ENCODE results near the gene ZMYND8.

ZMYND8 gene

DNA sequence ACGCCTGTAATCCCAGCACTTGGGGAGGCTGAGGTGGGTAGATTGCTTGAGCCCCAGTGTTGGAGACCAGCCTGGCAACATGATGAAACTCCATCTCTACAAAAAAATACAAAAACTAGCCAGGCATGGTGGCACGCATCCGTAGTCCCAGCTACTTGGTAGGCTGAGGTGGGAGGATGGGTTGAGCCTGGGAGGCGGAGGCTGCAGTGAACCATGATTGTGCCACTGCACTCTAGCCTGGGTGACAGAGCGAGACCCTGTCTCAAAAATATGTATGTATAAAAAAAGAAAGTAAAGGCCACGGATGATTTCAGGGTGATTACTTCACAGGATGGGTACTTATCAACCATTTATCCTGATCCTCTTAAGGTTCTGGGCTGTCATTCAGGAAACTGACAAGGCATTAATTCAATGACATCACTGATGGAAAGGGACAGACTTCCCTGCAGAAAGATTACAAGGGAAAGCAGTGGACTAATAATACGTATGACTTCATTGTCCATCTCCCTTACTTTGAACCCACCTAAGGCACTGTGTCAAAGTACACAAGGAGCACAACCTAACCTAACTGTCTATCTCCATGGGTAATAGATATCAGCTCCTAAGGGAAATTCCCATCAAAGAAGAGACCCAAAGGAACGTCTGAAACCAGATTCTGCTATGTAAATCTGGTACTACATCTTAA lies 61.2 kb downstream of the ZMYND8 start:
- Histone ChIP-seq H3K4me3 (ENCODE audit: low read depth, low read length) (no peak overlapping the region), H3K4me1 (ENCODE audit: control insufficient read depth, insufficient read depth, low read length) (no peaks in the 10 kb centered on the region), H3K9me3 (ENCODE audit: control insufficient read depth, insufficient read depth, low read depth, low read length) (no peaks in the 10 kb centered on the region), H3K27ac (ENCODE audit: extremely low read depth, low read depth, low read length) (no peak overlapping the region), H3K36me3 (ENCODE audit: control insufficient read depth in 2 of 2, insufficient read depth in 1 of 2, low read length in 2 of 2) (peaks cover 34 to 91% of the 10 kb centered on the region in 2 experiments)
- ChIA-PET CTCF (interaction anchor here (3.1 kb wide), 1 partner anchor 89 kb away, joined by 18 read pairs; no protein-coding TSS in a partner anchor), POLR2A (no interaction called here)
- no peak for TF ChIP-seq EGR2 (tag by site-specific recombination; IDR thresholded peaks at IDR 0.05; ENCODE audit: low read depth)
- TF ChIP-seq, protein P1, sequence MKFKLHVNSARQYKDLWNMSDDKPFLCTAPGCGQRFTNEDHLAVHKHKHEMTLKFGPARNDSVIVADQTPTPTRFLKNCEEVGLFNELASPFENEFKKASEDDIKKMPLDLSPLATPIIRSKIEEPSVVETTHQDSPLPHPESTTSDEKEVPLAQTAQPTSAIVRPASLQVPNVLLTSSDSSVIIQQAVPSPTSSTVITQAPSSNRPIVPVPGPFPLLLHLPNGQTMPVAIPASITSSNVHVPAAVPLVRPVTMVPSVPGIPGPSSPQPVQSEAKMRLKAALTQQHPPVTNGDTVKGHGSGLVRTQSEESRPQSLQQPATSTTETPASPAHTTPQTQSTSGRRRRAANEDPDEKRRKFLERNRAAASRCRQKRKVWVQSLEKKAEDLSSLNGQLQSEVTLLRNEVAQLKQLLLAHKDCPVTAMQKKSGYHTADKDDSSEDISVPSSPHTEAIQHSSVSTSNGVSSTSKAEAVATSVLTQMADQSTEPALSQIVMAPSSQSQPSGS (tag by site-specific recombination; IDR thresholded peaks at IDR 0.05; ENCODE audit: low read depth), result peak; percentile 68

DNA sequence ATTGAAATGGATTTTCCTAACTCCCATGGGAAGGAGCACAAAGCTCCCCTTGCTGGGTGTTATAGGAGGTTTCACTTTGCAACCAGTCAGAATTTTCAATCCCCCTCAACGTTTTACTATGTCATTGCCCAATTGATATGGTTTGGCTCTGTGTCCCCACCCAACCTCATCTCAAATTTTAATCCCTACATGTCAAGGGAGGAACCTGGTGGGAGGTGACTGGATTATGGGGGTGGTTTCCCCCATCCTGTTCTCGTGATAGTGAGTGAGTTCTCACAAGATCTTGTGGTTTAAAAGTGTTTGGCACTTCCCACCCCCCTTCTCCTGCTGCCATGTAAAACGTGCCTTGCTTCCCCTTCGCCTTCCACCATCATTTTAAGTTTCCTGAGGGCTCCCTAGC lies 62.9 kb downstream of the ZMYND8 start:
- no peak overlapping the region for H3K27ac ChIP-seq (ENCODE audit: extremely low read depth, low read depth, low read length)
- H3K9me3 ChIP-seq (ENCODE audit: control insufficient read depth, insufficient read depth, low read depth, low read length), result no peaks in the 10 kb centered on the region
- H3K4me3 ChIP-seq (ENCODE audit: low read depth, low read length), result no peak overlapping the region
- POLR2A ChIA-PET, result no interaction called here
- no peaks in the 10 kb centered on the region for H3K4me1 ChIP-seq (ENCODE audit: control insufficient read depth, insufficient read depth, low read length)
- CTCF ChIA-PET, result interaction anchor here (0.9 kb wide), 1 partner anchor 21 kb away, joined by 3 read pairs; no protein-coding TSS in a partner anchor
- H3K36me3 ChIP-seq (ENCODE audit: control insufficient read depth in 2 of 2, insufficient read depth in 1 of 2, low read length in 2 of 2), result peaks cover 44 to 93% of the 10 kb centered on the region in 2 experiments
- TF ChIP-seq ZNF155 (tag by site-specific recombination; IDR thresholded peaks at IDR 0.05) (no peak), SCRT2 (tag by site-specific recombination; IDR thresholded peaks at IDR 0.05) (no peak), ZNF530 (tag by site-specific recombination; IDR thresholded peaks at IDR 0.05; ENCODE audit: low read depth) (no peak), ZNF138 (tag by site-specific recombination; IDR thresholded peaks at IDR 0.05; ENCODE audit: borderline replicate concordance) (no peak), SP7 (tag by site-specific recombination; IDR thresholded peaks at IDR 0.05) (no peak), ZNF169 (tag by site-specific recombination; IDR thresholded peaks at IDR 0.05) (no peak), PRDM1 (tag by site-specific recombination; IDR thresholded peaks at IDR 0.05) (no peak), SCRT1 (tag by site-specific recombination; IDR thresholded peaks at IDR 0.05; ENCODE audit: borderline replicate concordance) (no peak), ZNF48 (tag by site-specific recombination; IDR thresholded peaks at IDR 0.05) (no peak), ZNF341 (tag by site-specific recombination; IDR thresholded peaks at IDR 0.05; ENCODE audit: low read depth) (no peak), ZNF621 (tag by site-specific recombination; IDR thresholded peaks at IDR 0.05) (no peak), ZNF350 (tag by site-specific recombination; IDR thresholded peaks at IDR 0.05) (no peak), ZNF10 (tag by site-specific recombination; IDR thresholded peaks at IDR 0.05) (no peak), GLIS2 (tag by site-specific recombination; IDR thresholded peaks at IDR 0.05) (no peak), TCF7L2 (IDR thresholded peaks at IDR 0.05; ENCODE audit: borderline replicate concordance, low read depth, low read length) (no peak), ZNF76 (tag by site-specific recombination; IDR thresholded peaks at IDR 0.05; ENCODE audit: borderline replicate concordance, low read depth) (no peak), ZNF514 (tag by site-specific recombination; IDR thresholded peaks at IDR 0.05) (no peak)
- TF ChIP-seq, protein P2, sequence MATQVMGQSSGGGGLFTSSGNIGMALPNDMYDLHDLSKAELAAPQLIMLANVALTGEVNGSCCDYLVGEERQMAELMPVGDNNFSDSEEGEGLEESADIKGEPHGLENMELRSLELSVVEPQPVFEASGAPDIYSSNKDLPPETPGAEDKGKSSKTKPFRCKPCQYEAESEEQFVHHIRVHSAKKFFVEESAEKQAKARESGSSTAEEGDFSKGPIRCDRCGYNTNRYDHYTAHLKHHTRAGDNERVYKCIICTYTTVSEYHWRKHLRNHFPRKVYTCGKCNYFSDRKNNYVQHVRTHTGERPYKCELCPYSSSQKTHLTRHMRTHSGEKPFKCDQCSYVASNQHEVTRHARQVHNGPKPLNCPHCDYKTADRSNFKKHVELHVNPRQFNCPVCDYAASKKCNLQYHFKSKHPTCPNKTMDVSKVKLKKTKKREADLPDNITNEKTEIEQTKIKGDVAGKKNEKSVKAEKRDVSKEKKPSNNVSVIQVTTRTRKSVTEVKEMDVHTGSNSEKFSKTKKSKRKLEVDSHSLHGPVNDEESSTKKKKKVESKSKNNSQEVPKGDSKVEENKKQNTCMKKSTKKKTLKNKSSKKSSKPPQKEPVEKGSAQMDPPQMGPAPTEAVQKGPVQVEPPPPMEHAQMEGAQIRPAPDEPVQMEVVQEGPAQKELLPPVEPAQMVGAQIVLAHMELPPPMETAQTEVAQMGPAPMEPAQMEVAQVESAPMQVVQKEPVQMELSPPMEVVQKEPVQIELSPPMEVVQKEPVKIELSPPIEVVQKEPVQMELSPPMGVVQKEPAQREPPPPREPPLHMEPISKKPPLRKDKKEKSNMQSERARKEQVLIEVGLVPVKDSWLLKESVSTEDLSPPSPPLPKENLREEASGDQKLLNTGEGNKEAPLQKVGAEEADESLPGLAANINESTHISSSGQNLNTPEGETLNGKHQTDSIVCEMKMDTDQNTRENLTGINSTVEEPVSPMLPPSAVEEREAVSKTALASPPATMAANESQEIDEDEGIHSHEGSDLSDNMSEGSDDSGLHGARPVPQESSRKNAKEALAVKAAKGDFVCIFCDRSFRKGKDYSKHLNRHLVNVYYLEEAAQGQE (tag by site-specific recombination; IDR thresholded peaks at IDR 0.05), result no peak
- TF ChIP-seq, protein P3, sequence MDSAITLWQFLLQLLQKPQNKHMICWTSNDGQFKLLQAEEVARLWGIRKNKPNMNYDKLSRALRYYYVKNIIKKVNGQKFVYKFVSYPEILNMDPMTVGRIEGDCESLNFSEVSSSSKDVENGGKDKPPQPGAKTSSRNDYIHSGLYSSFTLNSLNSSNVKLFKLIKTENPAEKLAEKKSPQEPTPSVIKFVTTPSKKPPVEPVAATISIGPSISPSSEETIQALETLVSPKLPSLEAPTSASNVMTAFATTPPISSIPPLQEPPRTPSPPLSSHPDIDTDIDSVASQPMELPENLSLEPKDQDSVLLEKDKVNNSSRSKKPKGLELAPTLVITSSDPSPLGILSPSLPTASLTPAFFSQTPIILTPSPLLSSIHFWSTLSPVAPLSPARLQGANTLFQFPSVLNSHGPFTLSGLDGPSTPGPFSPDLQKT (IDR thresholded peaks at IDR 0.05; ENCODE audit: borderline replicate concordance, low read depth, low read length), result no peak
- TF ChIP-seq, protein P4, sequence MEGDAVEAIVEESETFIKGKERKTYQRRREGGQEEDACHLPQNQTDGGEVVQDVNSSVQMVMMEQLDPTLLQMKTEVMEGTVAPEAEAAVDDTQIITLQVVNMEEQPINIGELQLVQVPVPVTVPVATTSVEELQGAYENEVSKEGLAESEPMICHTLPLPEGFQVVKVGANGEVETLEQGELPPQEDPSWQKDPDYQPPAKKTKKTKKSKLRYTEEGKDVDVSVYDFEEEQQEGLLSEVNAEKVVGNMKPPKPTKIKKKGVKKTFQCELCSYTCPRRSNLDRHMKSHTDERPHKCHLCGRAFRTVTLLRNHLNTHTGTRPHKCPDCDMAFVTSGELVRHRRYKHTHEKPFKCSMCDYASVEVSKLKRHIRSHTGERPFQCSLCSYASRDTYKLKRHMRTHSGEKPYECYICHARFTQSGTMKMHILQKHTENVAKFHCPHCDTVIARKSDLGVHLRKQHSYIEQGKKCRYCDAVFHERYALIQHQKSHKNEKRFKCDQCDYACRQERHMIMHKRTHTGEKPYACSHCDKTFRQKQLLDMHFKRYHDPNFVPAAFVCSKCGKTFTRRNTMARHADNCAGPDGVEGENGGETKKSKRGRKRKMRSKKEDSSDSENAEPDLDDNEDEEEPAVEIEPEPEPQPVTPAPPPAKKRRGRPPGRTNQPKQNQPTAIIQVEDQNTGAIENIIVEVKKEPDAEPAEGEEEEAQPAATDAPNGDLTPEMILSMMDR (tag by site-specific recombination; IDR thresholded peaks at IDR 0.05), result no peak

All from HEK293 (cell line).